ENCODE results near the gene FBLN2. TPM values are rescaled to one million over a fixed set of nuclear protein-coding genes. Genes with fewer than 3 reads are reported as not detected.

Gene FBLN2
- polyA plus RNA-seq, 1 of the 3 experiments (the other 2 are of a cell fraction), result 5.2 TPM

DNA sequence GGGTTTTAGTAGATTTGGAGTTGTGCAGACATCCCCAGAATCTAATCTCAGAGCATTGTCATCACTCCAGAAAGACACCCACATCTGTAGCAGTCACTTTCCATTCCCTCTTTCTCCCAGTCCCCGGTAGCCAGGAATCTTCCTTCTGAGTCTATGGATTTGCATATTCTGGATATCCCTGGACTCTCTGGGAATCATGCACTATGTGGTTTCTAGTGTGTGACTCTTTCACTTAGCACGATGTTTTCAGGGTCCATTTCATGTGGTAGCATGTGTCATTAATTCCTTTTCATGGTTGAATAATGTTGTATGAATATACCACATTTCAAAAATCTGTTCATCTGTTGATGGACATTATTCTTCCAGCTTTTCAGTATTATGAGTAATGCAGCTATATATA, 29.3 kb downstream of the FBLN2 start:
- H4K20me1 ChIP-seq (ENCODE audit: insufficient read depth), result no peaks in the 10 kb centered on the region
- no peak overlapping the region for H3K9ac ChIP-seq
- ChIA-PET POLR2A (no interaction called here), CTCF (interaction anchor here (1.4 to 12.6 kb wide), 2 partner anchors 70 to 82 kb away, joined by 7 to 138 read pairs; no protein-coding TSS in a partner anchor)
- no peaks in the 10 kb centered on the region for H3K9me3 ChIP-seq
- H3K27me3 ChIP-seq (ENCODE audit: insufficient read depth), result no peaks in the 10 kb centered on the region
- no peaks in the 10 kb centered on the region for H3K9me2 ChIP-seq
- peaks cover 3 to 74% of the 10 kb centered on the region in 2 experiments; a peak in 2 of 4 replicates for H3K4me1 ChIP-seq (ENCODE audit: control insufficient read depth in 1 of 2, insufficient read depth in 2 of 2, low read depth in 1 of 2, low read length in 1 of 2)
- 82% methylated on average over 2 of the region's 2 CpGs for WGBS (ENCODE audit: low lambda C conversion rate)
- H3K79me2 ChIP-seq (ENCODE audit: insufficient read depth), result no peaks in the 10 kb centered on the region
- no peak for DNase-seq
- H3K27ac ChIP-seq (ENCODE audit: low read depth in 2 of 2, low read length in 1 of 2), result no peak overlapping the region
- TF ChIP-seq RAD21 (IDR thresholded peaks at IDR 0.05; ENCODE audit: low read length), result no peak
- TF ChIP-seq NRF1 (IDR thresholded peaks at IDR 0.05; ENCODE audit: low read depth, low read length), result no peak
- TF ChIP-seq, protein P1, sequence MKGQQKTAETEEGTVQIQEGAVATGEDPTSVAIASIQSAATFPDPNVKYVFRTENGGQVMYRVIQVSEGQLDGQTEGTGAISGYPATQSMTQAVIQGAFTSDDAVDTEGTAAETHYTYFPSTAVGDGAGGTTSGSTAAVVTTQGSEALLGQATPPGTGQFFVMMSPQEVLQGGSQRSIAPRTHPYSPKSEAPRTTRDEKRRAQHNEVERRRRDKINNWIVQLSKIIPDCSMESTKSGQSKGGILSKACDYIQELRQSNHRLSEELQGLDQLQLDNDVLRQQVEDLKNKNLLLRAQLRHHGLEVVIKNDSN (IDR thresholded peaks at IDR 0.05; ENCODE audit: borderline replicate concordance, low read depth), result no peak
- TF ChIP-seq, protein P2, sequence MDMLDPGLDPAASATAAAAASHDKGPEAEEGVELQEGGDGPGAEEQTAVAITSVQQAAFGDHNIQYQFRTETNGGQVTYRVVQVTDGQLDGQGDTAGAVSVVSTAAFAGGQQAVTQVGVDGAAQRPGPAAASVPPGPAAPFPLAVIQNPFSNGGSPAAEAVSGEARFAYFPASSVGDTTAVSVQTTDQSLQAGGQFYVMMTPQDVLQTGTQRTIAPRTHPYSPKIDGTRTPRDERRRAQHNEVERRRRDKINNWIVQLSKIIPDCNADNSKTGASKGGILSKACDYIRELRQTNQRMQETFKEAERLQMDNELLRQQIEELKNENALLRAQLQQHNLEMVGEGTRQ (IDR thresholded peaks at IDR 0.05; ENCODE audit: borderline replicate concordance, low read depth, low read length), result no peak
- no peak for TF ChIP-seq YY1 (IDR thresholded peaks at IDR 0.05; ENCODE audit: low read depth)
- no peak for TF ChIP-seq JUND (IDR thresholded peaks at IDR 0.05)
- no peak for TF ChIP-seq FOSL2 (IDR thresholded peaks at IDR 0.05; ENCODE audit: borderline replicate concordance, low read depth)
- TF ChIP-seq, protein P3, sequence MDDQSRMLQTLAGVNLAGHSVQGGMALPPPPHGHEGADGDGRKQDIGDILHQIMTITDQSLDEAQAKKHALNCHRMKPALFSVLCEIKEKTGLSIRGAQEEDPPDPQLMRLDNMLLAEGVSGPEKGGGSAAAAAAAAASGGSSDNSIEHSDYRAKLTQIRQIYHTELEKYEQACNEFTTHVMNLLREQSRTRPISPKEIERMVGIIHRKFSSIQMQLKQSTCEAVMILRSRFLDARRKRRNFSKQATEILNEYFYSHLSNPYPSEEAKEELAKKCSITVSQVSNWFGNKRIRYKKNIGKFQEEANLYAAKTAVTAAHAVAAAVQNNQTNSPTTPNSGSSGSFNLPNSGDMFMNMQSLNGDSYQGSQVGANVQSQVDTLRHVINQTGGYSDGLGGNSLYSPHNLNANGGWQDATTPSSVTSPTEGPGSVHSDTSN (IDR thresholded peaks at IDR 0.05), result no peak
- no peaks in the 10 kb centered on the region for H3F3A ChIP-seq (replicated peaks; ENCODE audit: insufficient read depth)
- no peak overlapping the region for H3K4me3 ChIP-seq (ENCODE audit: low read depth in 2 of 2, low read length in 1 of 2)
- no peaks in the 10 kb centered on the region for H3K36me3 ChIP-seq (replicated peaks in 1 of 2; ENCODE audit: control insufficient read depth in 1 of 2, insufficient read depth in 2 of 2, low read length in 1 of 2)
- H3K4me2 ChIP-seq, result no peak overlapping the region
- no peak overlapping the region for H2AFZ ChIP-seq (ENCODE audit: low read depth)

GRCh38 chr3:13579063-13579462, 30.1 kb downstream of the FBLN2 start:
- Histone ChIP-seq H3K9me3 (no peaks in the 10 kb centered on the region), H3K9ac (no peak overlapping the region), H3K27ac (ENCODE audit: low read depth in 2 of 2, low read length in 1 of 2) (no peak overlapping the region), H4K20me1 (ENCODE audit: insufficient read depth) (no peaks in the 10 kb centered on the region), H3K79me2 (ENCODE audit: insufficient read depth) (no peaks in the 10 kb centered on the region), H2AFZ (ENCODE audit: low read depth) (no peak overlapping the region), H3K36me3 (replicated peaks in 1 of 2; ENCODE audit: control insufficient read depth in 1 of 2, insufficient read depth in 2 of 2, low read length in 1 of 2) (no peaks in the 10 kb centered on the region), H3K4me3 (ENCODE audit: low read depth in 2 of 2, low read length in 1 of 2) (no peak overlapping the region), H3K27me3 (ENCODE audit: insufficient read depth) (no peaks in the 10 kb centered on the region), H3F3A (replicated peaks; ENCODE audit: insufficient read depth) (no peaks in the 10 kb centered on the region), H3K4me2 (no peak overlapping the region), H3K9me2 (no peaks in the 10 kb centered on the region), H3K4me1 (ENCODE audit: control insufficient read depth in 1 of 2, insufficient read depth in 2 of 2, low read depth in 1 of 2, low read length in 1 of 2) (peaks cover 2 to 73% of the 10 kb centered on the region in 2 experiments; a peak in 2 of 4 replicates)
- POLR2A ChIA-PET, result no interaction called here
- TF ChIP-seq, protein P4, sequence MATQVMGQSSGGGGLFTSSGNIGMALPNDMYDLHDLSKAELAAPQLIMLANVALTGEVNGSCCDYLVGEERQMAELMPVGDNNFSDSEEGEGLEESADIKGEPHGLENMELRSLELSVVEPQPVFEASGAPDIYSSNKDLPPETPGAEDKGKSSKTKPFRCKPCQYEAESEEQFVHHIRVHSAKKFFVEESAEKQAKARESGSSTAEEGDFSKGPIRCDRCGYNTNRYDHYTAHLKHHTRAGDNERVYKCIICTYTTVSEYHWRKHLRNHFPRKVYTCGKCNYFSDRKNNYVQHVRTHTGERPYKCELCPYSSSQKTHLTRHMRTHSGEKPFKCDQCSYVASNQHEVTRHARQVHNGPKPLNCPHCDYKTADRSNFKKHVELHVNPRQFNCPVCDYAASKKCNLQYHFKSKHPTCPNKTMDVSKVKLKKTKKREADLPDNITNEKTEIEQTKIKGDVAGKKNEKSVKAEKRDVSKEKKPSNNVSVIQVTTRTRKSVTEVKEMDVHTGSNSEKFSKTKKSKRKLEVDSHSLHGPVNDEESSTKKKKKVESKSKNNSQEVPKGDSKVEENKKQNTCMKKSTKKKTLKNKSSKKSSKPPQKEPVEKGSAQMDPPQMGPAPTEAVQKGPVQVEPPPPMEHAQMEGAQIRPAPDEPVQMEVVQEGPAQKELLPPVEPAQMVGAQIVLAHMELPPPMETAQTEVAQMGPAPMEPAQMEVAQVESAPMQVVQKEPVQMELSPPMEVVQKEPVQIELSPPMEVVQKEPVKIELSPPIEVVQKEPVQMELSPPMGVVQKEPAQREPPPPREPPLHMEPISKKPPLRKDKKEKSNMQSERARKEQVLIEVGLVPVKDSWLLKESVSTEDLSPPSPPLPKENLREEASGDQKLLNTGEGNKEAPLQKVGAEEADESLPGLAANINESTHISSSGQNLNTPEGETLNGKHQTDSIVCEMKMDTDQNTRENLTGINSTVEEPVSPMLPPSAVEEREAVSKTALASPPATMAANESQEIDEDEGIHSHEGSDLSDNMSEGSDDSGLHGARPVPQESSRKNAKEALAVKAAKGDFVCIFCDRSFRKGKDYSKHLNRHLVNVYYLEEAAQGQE (IDR thresholded peaks at IDR 0.05; ENCODE audit: low read depth, low read length), result no peak
- TF ChIP-seq TCF12 (IDR thresholded peaks at IDR 0.05), result no peak
- no peak for TF ChIP-seq GABPA (IDR thresholded peaks at IDR 0.05; ENCODE audit: low read depth)
- no peak for TF ChIP-seq SMC3 (IDR thresholded peaks at IDR 0.05; ENCODE audit: low read depth, low read length)
- no peak for TF ChIP-seq NRF1 (IDR thresholded peaks at IDR 0.05; ENCODE audit: low read depth, low read length)
- TF ChIP-seq ZBTB33 (IDR thresholded peaks at IDR 0.05; ENCODE audit: borderline replicate concordance, low read depth), result no peak
- TF ChIP-seq EP300 (IDR thresholded peaks at IDR 0.05; ENCODE audit: borderline replicate concordance in 1 of 2, low read depth in 1 of 2, low read length in 1 of 2), result no peak
- TF ChIP-seq MXI1 (IDR thresholded peaks at IDR 0.05; ENCODE audit: low read depth, low read length), result no peak
- TF ChIP-seq POLR2AphosphoS5 (IDR thresholded peaks at IDR 0.05; ENCODE audit: low read depth, low read length), result no peak
- DNase-seq, result no peak
- CTCF ChIA-PET, result interaction anchor here (12.6 kb wide), 1 partner anchor 70 kb away, joined by 138 read pairs; no protein-coding TSS in a partner anchor
- WGBS (ENCODE audit: low lambda C conversion rate), result 75% methylated on average over 4 of the region's 4 CpGs

Data from SK-N-SH (cell line).